H1 (cell line): ENCODE measurements around the gene PLA2R1. TPM values are rescaled to one million over a fixed set of nuclear protein-coding genes. Genes with fewer than 3 reads are reported as not detected.

ENCODE experiments used
- BACH1 ChIP-seq: IDR thresholded peaks from 2 replicates; pipeline ENCODE4 v1.6.1; 2012; ENCODE audit warnings: low read length, improper control_type of control experiment
- CBX5 ChIP-seq: fragments of 300-800, 300-1000 bp; sonication (generic); IDR thresholded peaks from 2 replicates; pipeline ENCODE4 v1.7.1; 2016; ENCODE audit warnings: antibody characterized with exemption, low read length, low read depth
- EGR1 ChIP-seq: IDR thresholded peaks from 2 replicates; pipeline ENCODE4 v1.6.1; 2011; ENCODE audit warnings: low read depth, low read length, borderline replicate concordance
- GTF2F1 ChIP-seq: IDR thresholded peaks from 2 replicates; pipeline ENCODE4 v1.6.1; 2012; ENCODE audit warnings: low read depth, low read length, improper control_type of control experiment, borderline replicate concordance
- SIX5 ChIP-seq: IDR thresholded peaks from 2 replicates; pipeline ENCODE4 v1.6.1; 2011; ENCODE audit warnings: mild to moderate bottlenecking, low read depth, low read length
- polyA plus RNA-seq, 7 experiments: library from polyadenylated mRNA; depleted of rRNA in 3 of 7; stranded (reverse) in 5 of 7; unstranded in 2 of 7; fragments of >200 nt in 5 of 7; fragments of 200-250 nt in 2 of 7; gene quantifications; 1 replicate in 5 of 7; 2 replicates in 1 of 7; 4 replicates in 1 of 7; pipeline versions ENCODE4 v1.2.1 to v1.2.3, GENCODE V29; 2011 to 2013; ENCODE audit warnings: missing spikeins in 2 of 7, mixed read lengths in 2 of 7
- total RNA-seq: library from RNA; stranded (reverse); fragmentation: NEBNext Ultra II Directional; extraction: Animal tissue kit (Norgen Biotek cat#: 25700); gene quantifications from 2 replicates; pipeline ENCODE4 v1.2.1, GENCODE V29; 2021
- TF ChIP-seq, protein P1 (sequence below), 3 experiments: IDR thresholded peaks; 1 replicate in 2 of 3; 2 replicates in 1 of 3; pipeline versions ENCODE4 v1.5.1 to v1.6.1; 2011; ENCODE audit warnings: low read length in 3 of 3, mild to moderate bottlenecking in 3 of 3, inconsistent platforms in 2 of 3, low read depth in 1 of 3, moderate library complexity in 1 of 3; ENCODE audit not compliant: insufficient read depth in 1 of 3; ENCODE audit errors: control extremely low read depth in 1 of 3

PLA2R1 gene
- total and polyA plus RNA-seq, 2 of the 8 experiments (the other 6 are each of a cell fraction or from before 2014, with no cell fraction given) = 0.65 to 1.5 TPM

DNA sequence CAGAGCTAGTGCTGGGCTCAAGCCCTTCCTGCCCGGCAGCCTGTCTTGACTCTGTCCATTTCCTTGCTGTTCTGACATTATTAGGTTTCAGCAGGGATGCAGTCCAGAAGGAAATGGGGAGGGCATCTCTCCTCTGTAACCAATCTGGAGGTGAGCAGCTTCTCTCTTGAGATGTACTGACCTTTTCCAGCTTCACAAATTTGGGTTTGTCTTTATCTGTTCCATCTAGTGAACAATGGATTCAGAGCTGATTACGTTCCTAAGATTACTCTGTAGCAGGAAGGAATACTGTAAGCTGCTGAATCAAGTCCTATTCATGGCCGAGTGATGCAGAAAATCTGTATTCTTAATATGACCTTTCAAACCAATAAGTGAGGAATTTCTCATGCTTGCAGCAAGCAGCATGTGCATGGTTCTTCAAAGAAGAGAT is 11.0 kb downstream of the PLA2R1 start (continued):
- TF ChIP-seq, protein P1, sequence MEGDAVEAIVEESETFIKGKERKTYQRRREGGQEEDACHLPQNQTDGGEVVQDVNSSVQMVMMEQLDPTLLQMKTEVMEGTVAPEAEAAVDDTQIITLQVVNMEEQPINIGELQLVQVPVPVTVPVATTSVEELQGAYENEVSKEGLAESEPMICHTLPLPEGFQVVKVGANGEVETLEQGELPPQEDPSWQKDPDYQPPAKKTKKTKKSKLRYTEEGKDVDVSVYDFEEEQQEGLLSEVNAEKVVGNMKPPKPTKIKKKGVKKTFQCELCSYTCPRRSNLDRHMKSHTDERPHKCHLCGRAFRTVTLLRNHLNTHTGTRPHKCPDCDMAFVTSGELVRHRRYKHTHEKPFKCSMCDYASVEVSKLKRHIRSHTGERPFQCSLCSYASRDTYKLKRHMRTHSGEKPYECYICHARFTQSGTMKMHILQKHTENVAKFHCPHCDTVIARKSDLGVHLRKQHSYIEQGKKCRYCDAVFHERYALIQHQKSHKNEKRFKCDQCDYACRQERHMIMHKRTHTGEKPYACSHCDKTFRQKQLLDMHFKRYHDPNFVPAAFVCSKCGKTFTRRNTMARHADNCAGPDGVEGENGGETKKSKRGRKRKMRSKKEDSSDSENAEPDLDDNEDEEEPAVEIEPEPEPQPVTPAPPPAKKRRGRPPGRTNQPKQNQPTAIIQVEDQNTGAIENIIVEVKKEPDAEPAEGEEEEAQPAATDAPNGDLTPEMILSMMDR (IDR thresholded peaks at IDR 0.05; ENCODE audit: control extremely low read depth in 1 of 3, insufficient read depth in 1 of 3, low read depth in 1 of 3, low read length in 3 of 3) = no peak
- TF ChIP-seq EGR1 = no peak
- no peak for TF ChIP-seq SIX5
- no peak for TF ChIP-seq BACH1
- TF ChIP-seq GTF2F1 = no peak
- TF ChIP-seq CBX5 = no peak
- TF ChIP-seq, all 59 proteins: peak for 0
